Activated CD8-positive, alpha-beta memory T cell treated with anti-CD3 and anti-CD28 coated beads for 1 hour (primary cell): ENCODE data around the gene RBBP4.
A peak's percentile ranks its signal among the peaks of the same experiment; 100 is the strongest.
"Not testable (repeated sequence)": the region's sequence is repeated elsewhere in the genome, so short reads cannot be mapped to it uniquely, and the experiment has no call there.

Source experiments
- DNase-seq, 2 donors: peaks; one replicate each; pipeline ENCODE4 v3.0.0-alpha.2; 2020; ENCODE audit warnings: low read depth in 1 of 2; ENCODE audit errors: extremely low read depth in 1 of 2

Gene RBBP4

DNA sequence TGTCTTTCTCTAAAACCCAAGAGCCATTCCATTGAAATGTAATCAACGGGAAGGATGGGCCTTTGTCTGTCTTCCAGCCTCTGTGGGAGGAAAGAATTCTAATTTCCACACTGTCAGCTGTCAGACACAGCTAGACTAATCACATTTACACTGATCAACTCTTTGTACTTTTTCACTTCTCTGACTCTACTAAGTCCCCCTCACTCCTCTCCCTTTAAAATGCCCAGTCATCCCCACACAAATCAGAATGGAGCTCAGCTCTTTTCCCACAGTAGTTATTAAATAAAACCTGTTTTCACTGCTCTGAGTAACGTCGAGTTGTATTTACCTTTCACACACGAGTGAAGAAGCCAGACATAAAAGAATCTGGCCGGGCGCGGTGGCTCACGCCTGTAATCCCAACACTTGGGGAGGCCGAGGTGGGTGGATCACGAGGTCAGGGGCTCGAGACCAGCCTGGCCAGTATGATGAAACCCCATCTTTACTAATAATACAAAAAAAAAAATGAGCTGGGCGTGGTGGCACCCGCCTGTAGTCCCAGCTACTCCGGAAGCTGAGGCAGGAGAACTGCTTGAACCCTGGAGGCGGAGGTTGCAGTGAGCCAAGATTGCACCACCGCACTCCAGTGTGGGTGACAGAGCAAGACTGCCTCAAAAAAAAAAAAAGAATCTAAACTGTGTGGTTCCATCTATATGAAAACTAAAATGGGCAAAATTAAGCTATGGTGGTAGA lies 13.9 kb upstream of the RBBP4 start:
- no peak for DNase-seq

DNA sequence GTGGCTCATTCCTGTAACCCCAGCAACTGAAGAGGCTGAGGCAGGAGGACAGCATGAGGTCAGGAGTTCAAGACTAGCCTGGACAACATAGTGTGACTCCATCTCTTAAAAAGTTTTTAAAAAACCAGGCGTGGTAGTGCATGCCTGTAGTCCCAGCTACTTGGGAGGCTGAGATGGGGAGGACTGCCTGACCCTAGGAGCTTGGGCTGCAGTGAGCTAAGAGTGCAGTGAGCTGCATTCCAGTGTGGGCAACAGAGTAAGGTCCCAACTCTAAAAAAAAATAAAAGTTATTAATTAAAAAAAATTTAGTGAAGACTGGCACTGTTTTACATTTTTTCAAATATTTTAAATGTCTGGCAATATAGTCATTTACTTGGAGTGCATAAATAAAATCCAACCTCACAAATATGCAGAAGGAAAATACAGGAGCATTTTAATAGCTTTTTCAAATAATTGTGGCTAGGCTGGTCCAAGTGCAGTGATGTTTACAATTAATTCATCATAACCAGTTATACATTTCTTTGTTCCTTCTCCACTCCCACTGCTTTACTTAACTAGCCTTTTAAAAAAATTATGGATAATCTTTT lies 11.4 kb upstream of the RBBP4 start:
- DNase-seq = no peak

DNA sequence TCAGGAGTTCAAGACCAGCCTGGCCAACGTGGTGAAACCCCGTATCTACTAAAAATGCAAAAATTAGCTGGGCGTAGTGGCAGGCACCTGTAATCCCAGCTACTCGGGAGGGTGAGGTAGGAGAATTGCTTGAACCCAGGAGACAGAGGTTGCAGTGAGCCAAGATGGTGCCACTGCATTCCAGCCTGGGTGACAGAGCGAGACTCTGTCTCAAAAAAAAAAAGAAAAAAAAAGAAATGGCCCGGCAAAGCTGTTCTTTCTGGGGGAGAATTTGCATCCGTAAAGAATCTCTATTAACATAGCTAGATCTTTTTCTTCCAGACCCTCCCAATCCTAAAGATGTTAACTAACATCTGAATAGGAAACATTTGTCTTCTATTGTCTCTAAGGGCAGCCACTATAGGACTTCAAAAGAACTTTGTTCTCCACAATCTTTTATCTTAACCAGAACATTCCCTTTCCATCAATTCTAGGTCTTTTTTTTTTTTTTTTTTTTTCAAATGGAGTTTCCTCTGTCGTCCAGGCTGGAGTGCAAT lies 8.6 kb upstream of the RBBP4 start:
- not testable (repeated sequence) for DNase-seq

DNA sequence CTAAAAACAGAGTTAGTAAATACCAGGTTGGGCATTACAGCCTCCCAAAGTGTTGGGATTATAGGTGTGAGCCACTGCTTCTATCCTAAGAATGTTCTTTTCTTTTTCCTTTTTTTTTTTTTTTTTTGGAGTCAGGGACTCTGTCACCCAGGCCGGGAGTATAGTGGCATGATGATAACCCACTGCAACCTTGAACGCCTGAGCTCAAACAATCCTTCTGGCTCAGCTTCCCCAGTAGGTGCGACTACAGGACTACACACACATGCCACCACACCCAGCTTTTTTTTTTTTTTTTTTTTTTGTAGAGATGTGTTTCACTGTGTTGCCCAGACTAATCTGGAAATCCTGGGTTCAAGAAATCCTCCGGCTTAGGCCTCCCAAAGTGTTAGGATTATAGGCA lies 6.6 kb upstream of the RBBP4 start:
- no peak for DNase-seq

DNA sequence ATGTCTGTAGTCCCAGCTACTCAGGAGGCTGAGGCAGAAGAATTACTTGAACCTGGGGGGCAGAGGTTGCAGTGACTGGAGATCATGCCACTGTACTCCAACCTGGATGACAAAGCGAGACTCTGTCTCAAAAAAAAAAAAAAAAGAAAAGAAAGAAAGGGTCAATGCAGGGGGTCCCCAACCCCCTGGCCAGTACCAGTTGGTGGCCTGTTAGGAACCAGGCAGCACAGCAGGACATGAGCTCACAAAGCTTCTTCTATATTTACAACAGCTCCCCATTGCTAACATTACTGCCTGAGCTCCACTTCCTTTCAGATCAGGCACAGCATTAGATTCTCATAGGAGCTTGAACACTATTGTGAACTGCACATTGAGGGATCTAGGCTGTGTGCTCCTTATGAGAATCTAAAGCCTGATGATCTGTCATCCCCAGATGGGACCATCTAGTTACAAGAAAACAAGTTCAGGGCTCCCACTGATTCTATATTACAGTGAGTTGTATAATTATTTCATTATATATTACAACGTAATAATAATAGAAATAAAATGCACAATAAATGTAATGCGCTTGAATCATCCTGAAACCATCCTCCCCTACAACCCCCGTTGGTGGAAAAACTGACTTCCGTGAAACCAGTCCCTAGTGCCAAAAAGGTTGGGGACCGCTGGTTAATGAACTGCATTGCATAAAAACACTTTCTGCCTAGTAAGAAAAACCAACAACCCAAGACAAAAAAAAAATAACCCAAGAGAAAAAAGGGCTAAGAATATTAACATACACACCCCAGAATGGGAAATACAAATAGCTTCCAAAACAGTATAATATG lies 3.5 kb upstream of the RBBP4 start:
- DNase-seq = no peak

DNA sequence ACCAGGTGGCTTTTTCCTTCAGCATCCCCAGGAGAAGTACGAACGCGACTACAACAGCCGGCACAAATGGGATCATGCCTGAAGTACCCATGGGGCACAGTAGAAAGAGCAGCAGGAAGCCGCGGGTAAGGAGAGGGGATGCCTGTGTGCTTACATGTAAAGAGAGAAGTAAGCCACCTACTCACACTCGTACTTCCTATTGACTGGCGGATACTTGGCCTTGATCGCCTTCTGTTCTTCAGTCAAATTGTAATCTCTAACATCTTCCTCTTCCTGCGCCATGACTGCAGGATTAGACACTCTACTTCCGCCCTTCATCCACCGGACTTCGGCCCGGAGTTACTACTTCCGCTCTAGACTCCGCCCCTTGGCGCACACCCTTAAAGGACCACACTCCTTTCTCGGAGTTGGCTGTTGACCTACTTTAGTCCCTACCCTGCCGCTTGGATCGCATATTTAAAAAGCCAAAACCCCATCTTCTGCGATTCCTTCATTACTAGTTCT lies 708 bp upstream of the RBBP4 start, which contains the start of gene ZBTB8OS:
ZBTB8OS (minus strand) TSS at position 303 of the 504 bp plus-strand sequence; CDS start at position 282, 21 bp downstream.
- peak; percentile 77 to 79 for DNase-seq

DNA sequence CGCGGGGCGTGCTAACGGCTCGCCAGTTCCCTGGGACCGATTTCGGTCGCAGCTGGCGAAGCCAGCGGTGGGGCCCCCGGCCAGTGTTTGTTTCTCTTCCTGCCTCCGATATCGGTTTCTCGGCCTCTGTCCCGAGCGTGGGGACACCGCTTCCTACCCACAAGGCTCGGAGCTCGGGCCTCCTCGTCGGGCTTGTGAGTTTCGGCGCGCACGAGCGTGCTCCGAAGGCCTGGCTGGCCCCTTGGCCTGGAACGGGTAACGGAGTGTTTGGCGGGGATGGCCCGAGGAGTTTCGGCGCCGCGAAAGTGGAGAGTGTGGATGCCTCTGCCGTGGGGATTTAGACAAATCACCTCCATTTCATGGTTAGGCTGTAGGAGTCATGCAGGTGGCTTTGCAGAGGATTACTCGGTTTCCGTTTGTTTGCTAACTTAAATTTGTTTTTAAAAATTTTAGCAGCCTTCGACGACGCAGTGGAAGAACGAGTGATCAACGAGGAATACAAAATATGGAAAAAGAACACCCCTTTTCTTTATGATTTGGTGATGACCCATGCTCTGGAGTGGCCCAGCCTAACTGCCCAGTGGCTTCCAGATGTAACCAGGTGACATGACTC lies 559 bp downstream of the RBBP4 start:
- DNase-seq = peak in 1 of 2 donors; percentile 1

DNA sequence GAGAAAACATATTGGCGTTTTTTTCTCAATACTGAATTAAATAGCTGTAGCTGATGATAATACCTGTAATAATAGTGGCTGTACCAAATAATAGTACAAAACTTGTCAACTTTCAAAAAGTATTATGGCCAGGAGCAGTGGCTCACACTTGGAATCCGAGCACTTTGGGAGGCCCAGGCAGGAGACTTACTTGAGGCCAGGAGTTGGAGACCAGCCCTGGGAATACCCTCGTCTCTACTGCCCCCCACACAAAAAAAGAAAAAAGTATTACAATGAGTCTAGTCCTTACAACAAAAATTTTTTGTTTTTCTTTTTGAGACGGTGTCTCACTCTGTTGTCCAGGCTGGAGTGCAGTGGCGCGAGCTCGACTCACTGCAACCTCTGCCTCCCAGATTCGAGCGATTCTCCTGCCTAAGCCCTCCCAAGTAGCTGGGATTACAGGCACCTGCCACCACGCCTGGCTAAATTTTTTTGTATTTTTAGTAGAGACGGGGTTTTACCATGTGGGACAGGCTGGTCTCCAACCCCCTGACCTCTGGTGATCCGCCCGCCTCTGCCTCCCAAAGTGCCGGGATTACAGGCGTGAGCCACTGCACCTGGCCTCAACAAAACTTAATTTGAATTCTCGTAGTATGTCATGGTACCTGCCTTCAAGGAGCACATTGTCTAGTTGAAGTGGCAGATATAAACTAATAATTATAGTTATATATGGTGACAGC lies 1.4 kb downstream of the RBBP4 start:
- DNase-seq = no peak

DNA sequence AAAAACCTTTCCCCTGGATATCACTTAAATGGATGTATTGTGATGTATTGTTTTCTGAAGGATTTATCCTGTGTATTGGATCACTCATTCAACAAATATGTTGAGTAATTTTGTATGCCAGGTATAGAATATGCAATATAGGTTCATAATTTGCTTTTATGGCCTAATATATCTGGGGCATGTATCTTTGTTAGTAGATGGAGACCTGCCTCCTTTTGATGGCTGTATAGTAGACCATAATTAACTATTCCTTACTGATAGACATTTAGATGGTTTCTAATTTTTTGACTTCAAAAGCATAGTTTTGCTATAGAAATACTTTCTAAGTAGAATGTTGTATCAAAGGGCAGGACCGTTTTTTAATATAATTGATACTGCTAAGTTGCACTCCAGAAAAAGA lies 8.6 kb downstream of the RBBP4 start:
- DNase-seq = no peak

DNA sequence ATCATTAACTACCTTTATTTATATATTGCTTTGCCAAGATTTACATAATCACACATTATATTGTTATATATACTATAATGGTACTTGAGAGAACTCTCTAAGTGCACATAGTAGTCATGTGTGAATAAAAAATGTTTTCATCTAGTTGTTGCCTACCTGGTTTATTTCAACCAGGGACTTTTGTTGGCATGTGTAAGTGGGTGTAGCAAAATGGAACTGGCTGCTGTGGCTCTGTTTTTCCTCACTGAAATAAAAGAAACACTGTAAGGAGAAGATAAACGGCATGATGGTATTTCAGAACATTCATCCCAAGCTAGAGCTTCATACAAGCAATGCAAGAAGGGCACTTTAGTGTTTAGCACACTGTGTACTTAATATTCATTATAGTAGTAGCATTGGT lies 14.9 kb downstream of the RBBP4 start:
- DNase-seq = no peak

DNA sequence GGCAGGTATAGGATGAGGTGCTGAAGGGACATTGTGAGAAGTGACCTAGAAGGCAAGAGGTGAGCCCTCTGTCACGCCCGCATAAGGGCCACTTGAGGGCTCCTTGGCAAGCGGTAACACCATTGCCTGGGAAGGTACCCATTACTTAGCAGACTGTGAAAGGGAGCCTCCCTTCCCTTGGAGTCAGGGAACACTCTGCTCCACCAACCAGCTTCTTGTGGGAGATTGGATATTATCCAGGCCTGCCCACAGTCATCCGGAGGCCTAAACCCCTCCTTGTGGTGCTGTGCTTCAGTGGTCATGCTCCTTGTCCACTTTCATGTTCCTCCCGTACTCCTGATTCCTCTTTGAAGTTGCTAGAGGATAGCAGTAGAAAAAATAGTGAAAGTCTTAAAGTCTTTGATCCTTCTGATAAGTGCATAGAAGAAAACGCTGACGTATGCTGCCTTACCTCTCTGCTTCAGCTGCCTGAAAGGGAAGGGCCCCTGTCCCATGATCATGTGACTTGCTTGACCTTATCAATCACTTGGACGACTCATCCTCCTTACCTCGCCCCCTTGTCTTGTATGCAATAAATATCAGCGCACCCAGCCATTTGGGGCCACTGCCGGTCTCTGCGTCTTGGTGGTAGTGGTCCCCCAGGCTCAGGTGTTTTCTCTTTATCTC lies 16.0 kb downstream of the RBBP4 start:
- no peak for DNase-seq

DNA sequence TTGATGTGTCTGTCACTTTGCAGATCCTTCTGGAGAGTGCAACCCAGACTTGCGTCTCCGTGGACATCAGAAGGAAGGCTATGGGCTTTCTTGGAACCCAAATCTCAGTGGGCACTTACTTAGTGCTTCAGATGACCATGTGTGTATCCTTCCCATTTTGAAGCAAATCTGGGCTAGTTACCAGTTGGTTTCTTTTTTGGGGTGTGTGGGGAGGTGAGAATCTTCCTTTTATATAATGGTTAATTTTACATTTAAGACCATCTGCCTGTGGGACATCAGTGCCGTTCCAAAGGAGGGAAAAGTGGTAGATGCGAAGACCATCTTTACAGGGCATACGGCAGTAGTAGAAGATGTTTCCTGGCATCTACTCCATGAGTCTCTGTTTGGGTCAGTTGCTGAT lies 17.7 kb downstream of the RBBP4 start:
- DNase-seq = not testable (repeated sequence)

DNA sequence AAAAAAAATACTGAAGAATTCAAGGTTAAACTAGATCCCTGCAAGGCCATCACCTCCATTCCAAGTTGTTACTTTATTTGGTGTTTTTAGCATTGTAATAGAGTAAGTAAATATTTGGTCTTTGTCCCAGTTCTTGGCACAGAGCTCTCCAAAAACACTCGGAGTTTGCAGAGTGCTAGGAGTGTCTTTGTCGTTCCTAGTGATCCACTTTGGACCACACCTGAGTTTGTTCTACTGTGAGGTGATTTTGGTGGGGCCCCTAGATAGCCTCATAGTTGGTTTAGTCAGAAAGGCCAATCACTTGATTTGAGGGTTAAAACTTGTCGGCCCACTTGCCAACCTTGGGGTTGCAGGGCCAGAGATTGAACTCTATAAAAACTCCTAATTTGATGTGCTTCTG lies 25.9 kb downstream of the RBBP4 start:
- DNase-seq = no peak

DNA sequence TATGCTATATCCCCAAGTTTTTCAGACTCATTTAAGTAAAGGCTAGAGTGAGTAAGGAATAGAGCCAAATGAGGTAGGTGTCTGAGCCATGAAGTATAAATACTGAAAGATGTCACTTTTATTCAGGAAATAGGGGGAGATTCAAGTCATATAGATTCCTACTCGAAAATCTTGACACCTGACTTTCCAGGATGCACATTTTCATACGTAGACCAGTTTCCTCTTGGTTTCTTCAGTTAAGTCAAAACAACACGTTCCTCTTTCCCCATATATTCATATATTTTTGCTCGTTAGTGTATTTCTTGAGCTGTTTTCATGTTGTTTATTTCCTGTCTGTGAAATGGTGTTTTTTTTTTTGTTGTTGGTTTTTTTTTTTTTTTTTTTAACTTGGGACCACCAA lies 29.0 kb downstream of the RBBP4 start:
- not testable (repeated sequence) for DNase-seq

DNA sequence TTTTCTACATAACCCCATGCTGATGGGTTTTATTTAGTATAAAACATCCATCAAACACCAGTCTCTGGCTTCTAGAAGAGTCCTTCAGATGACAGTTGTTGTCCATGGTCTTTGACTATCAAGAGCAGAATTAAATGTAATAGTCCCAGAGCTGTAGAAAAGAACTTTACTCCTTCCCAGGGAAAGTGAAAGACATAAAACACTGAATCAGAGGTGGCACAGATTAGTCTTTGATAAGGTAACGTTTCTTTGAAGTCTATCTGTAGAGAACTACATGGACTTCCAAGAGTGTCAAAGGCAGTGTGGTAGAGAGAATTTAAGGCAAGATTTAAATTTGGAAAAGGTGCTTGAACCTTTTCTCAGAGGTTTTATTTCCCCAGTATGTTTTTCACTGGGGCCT lies 29.6 kb downstream of the RBBP4 start:
- DNase-seq = no peak

DNA sequence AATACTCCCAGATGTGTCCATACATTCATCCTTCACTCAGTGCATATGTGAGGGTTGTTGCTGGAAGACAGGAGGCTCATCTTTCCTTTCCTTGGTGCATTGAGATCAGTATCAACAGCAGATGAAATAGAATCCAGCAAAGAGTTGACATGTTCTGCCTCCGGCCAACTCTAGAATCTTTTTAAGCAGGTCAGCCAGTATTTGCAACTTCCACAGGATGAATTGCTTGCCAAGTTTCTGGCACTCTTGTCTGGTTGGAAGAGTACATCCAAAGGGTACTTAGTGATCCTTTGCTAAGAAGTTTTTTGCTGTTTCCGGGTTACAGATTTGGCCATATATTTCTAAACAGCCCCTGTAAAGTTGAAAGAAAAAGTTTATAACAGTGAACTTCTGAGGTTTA lies 30.5 kb downstream of the RBBP4 start:
- no peak for DNase-seq

DNA sequence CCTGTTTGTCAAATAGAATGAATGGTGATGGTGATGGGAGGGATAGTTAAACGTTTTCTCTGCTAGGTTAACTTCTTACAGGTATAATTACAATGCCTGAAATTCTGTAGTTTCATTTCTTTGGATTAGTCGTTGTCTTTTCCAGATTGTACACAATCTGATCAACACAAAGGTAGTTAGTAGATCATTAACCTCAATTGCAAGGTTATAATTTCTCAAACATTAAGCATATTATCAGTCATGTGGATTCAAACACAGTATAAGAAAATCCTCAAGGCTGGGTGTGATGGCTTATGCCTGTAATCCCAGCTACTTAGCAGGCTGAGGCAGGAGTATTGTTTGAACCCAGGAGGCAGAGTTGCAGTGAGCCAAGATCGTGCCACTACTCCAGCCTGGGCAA lies 31.0 kb downstream of the RBBP4 start:
- no peak for DNase-seq

DNA sequence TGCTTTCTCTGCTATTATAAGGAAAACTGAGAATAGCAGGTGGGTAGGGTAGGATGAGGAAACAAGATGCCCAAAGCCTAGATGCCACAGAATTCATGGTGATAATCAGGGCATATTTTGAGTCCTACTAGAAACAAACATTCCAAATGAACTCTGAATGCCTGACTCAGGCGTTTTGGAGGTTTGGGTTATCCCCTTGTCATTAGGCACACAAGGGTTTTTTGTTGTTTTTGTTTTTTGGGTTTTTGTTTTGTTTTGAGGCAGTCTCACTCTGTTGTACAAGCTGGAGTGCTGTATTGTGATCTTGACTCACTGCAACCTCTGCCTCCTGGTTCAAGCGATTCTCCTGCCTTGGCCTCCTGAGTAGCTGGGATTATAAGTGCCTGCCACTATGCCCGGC lies 32.4 kb downstream of the RBBP4 start:
- no peak for DNase-seq

DNA sequence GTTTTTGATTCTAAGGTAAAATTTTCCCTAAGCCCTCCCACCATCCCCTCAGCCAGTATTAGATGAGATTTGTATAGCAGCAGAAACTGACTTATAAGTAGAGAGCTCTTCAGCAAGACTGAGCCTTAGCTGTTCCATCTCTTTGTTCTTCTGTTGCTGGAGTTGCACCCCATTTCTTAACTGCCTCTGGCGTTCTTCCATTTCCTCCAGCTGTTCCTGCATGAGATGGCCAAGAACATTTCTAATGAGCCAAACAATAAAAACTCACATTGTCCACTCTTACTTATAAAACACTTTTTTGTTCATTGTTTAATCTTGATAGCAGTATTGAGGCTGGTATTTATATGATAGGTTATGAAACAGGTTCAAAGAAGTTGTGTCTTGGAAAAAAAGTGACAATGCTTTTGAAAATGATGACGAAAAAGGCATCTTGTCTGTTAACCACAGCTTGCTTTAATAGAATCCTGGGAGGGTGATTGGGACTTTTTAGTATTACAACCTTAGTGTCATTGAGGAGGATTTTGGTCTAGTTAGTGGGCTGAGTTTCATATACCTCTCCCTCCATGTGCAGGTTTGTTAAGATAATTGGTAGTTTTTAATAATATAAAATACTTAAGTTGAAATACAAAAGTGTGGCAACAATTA lies 33.3 kb downstream of the RBBP4 start:
- no peak for DNase-seq
